Amniotic epithelial cell (primary cell): ENCODE measurements around the gene FARSA.
"Not testable (repeated sequence)": the region's sequence is repeated elsewhere in the genome, so short reads cannot be mapped to it uniquely, and the experiment has no call there.

Experiments
- DNase-seq: peaks from one replicate; pipeline ENCODE4 v3.0.0-alpha.2; 2010; ENCODE audit warnings: low read depth

FARSA gene

GRCh38 chr19:12890299-12890786 is 43.2 kb downstream of the FARSA start:
- not testable (repeated sequence) for DNase-seq

- no peak for DNase-seq
Observed at GRCh38 chr19:12888006-12888603, 45.4 kb downstream of the FARSA start.

- no peak for DNase-seq
Observed at GRCh38 chr19:12886969-12887747, 46.4 kb downstream of the FARSA start, which contains the start of gene KLF1. TSS of gene KLF1 (minus strand) at chr19:12887201. CDS start at chr19:12887140, 61 bp downstream.

GRCh38 chr19:12886651-12886968 is 46.9 kb downstream of the FARSA start:
- no peak for DNase-seq

GRCh38 chr19:12885749-12886650 is 47.5 kb downstream of the FARSA start:
- DNase-seq, result no peak

GRCh38 chr19:12884926-12885748 is 48.4 kb downstream of the FARSA start:
- DNase-seq, result peak; percentile 31

GRCh38 chr19:12884627-12884925 is 48.9 kb downstream of the FARSA start:
- no peak for DNase-seq

- DNase-seq, result no peak
Observed at GRCh38 chr19:12884202-12884601, 49.3 kb downstream of the FARSA start.

GRCh38 chr19:12882589-12882988 is 50.9 kb downstream of the FARSA start:
- no peak for DNase-seq

GRCh38 chr19:12881172-12881808 is 52.2 kb downstream of the FARSA start, which contains the start of gene DNASE2:
TSS of gene DNASE2 (minus strand) at chr19:12881449. CDS start at chr19:12881375, 74 bp downstream.
- peak; percentile 86 for DNase-seq

GRCh38 chr19:12880551-12881171 is 52.9 kb downstream of the FARSA start:
- no peak for DNase-seq

GRCh38 chr19:12875086-12875485 is 58.4 kb downstream of the FARSA start:
- no peak for DNase-seq

GRCh38 chr19:12873891-12874745 is 59.4 kb downstream of the FARSA start:
- no peak for DNase-seq

GRCh38 chr19:12872941-12873890 is 60.3 kb downstream of the FARSA start:
- peak; percentile 84 for DNase-seq
